Endothelial cell of umbilical vein (primary cell): Measurements from ENCODE around the gene HPSE2. TPM values are rescaled to one million over a fixed set of nuclear protein-coding genes. Genes with fewer than 3 reads are reported as not detected.

ENCODE experiments used
- BruUV-seq: library from RNA; stranded (reverse); fragments of 400-500 nt; replicated peaks from 2 replicates; lab custom pipeline; 2021; lab: Mats Ljungman, UMichigan
- CTCF ChIA-PET: fragments of 300-600, 350-600 bp; sonication (Branson Sonifier 250); formaldehyde crosslinking; loops from one replicate; lab custom pipeline; 2021; ENCODE audit warnings: antibody characterized with exemption, inconsistent platforms; lab: Charles Lee
- POLR2A ChIA-PET: fragments of 300-600, 350-600 bp; sonication (Branson Sonifier 250); formaldehyde crosslinking; loops from one replicate; lab custom pipeline; 2021; ENCODE audit warnings: antibody characterized with exemption, inconsistent platforms; lab: Charles Lee
- DNase-seq: peaks from one replicate; pipeline ENCODE4 v3.0.0-alpha.2; 2011; ENCODE audit warnings: low read depth, low spot score
- FAIRE-seq: peaks from 2 replicates; lab custom pipeline; 2011; peaks lifted over from hg19 to GRCh38; lab: Jason Lieb, UNC
- H2AFZ ChIP-seq: 2 replicates; pipeline ENCODE4 v1.6.0; 2012; ENCODE audit warnings: low read depth, low read length, control low read depth, inconsistent platforms
- H3K27ac ChIP-seq: 2 replicates; pipeline ENCODE4 v1.5.1; 2011; ENCODE audit warnings: low read depth, mild to moderate bottlenecking, control low read depth, low read length, moderate library complexity; ENCODE audit not compliant: insufficient read depth
- H3K27me3 ChIP-seq, 2 experiments: 2 replicates each; pipeline versions ENCODE4 v1.6.0 to v1.6.1; 2011; ENCODE audit warnings: low read length in 2 of 2, mixed read lengths in 1 of 2; ENCODE audit not compliant: control insufficient read depth in 2 of 2, insufficient read depth in 2 of 2
- H3K36me3 ChIP-seq, 2 experiments: 2 replicates in 1 of 2; 3 replicates in 1 of 2; pipeline ENCODE4 v1.5.1; 2011; ENCODE audit warnings: low read length in 2 of 2, mild to moderate bottlenecking in 1 of 2, moderate library complexity in 1 of 2; ENCODE audit not compliant: control insufficient read depth in 2 of 2, insufficient read depth in 2 of 2; ENCODE audit errors: extremely low read depth in 1 of 2
- H3K4me1 ChIP-seq: 3 replicates; pipeline ENCODE4 v1.5.1; 2011; ENCODE audit warnings: mild to moderate bottlenecking, low read length; ENCODE audit not compliant: control insufficient read depth, insufficient read depth; ENCODE audit errors: extremely low read depth
- H3K4me2 ChIP-seq: 2 replicates; pipeline ENCODE4 v1.6.1; 2011; ENCODE audit warnings: low read length, control low read depth, mixed read lengths; ENCODE audit not compliant: insufficient read depth
- H3K4me3 ChIP-seq, 3 experiments: fragments of 200-600 bp in 1 of 3; sonication (generic), shearing (Covaris generic) in 1 of 3; replicated peaks in 1 of 3; 2 replicates each; pipeline ENCODE4 v1.5.1; 2011 to 2016; ENCODE audit warnings: control low read depth in 3 of 3, low read length in 3 of 3, mild to moderate bottlenecking in 2 of 3, inconsistent platforms in 1 of 3, low read depth in 1 of 3, moderate library complexity in 1 of 3; ENCODE audit not compliant: insufficient read depth in 1 of 3
- H3K79me2 ChIP-seq: 2 replicates; pipeline ENCODE4 v1.6.0; 2012; ENCODE audit warnings: low read length, inconsistent platforms; ENCODE audit not compliant: control insufficient read depth, insufficient read depth
- H3K9ac ChIP-seq: replicated peaks from 2 replicates; pipeline ENCODE3; 2011; ENCODE audit warnings: low read length, control low read depth; ENCODE audit not compliant: insufficient read depth; ENCODE audit errors: extremely low read depth
- H3K9me1 ChIP-seq: replicated peaks from 3 replicates; pipeline ENCODE4 v1.6.0; 2011; ENCODE audit warnings: mild to moderate bottlenecking, low read length; ENCODE audit not compliant: control insufficient read depth, insufficient read depth; ENCODE audit errors: extremely low read depth
- H3K9me3 ChIP-seq: replicated peaks from 2 replicates; pipeline ENCODE4 v1.5.1; 2012; ENCODE audit warnings: low read length, inconsistent platforms; ENCODE audit not compliant: control insufficient read depth, insufficient read depth
- H4K20me1 ChIP-seq: replicated peaks from 2 replicates; pipeline ENCODE3; 2011; ENCODE audit warnings: mild to moderate bottlenecking, low read length; ENCODE audit not compliant: control insufficient read depth, insufficient read depth; ENCODE audit errors: extremely low read depth
- CTCF ChIP-seq, 2 donors: IDR thresholded peaks; 1 replicate in 1 of 2; 2 replicates in 1 of 2; pipeline ENCODE4 v1.5.1; 2011; ENCODE audit warnings: low read length in 2 of 2, mild to moderate bottlenecking in 2 of 2, moderate library complexity in 2 of 2, control low read depth in 1 of 2, inconsistent platforms in 1 of 2, low read depth in 1 of 2; ENCODE audit not compliant: insufficient read depth in 1 of 2; ENCODE audit errors: extremely low read depth in 1 of 2
- EZH2 ChIP-seq: IDR thresholded peaks from 2 replicates; pipeline ENCODE4 v1.6.1; 2012; ENCODE audit warnings: borderline replicate concordance, low read depth, mild to moderate bottlenecking, moderate library complexity, low read length, inconsistent platforms; ENCODE audit not compliant: severe bottlenecking
- FOS ChIP-seq: IDR thresholded peaks from 2 replicates; pipeline ENCODE4 v1.6.1; 2011; ENCODE audit warnings: mild to moderate bottlenecking, low read length, moderate library complexity, borderline replicate concordance; ENCODE audit not compliant: insufficient read depth
- GATA2 ChIP-seq: IDR thresholded peaks from 2 replicates; pipeline ENCODE4 v1.7.0; 2011; ENCODE audit warnings: low read depth, mild to moderate bottlenecking, moderate library complexity, mixed read lengths, low read length; ENCODE audit not compliant: insufficient read length, insufficient read depth
- JUN ChIP-seq: IDR thresholded peaks from 2 replicates; pipeline ENCODE4 v1.6.1; 2011; ENCODE audit warnings: borderline replicate concordance, low read depth; ENCODE audit not compliant: insufficient read length, insufficient read depth
- MYC ChIP-seq: IDR thresholded peaks from one replicate; pipeline ENCODE4 v1.6.1; 2011; ENCODE audit warnings: mild to moderate bottlenecking, low read depth, low read length
- POLR2A ChIP-seq: IDR thresholded peaks from 2 replicates; pipeline ENCODE4 v1.6.1; 2012; ENCODE audit warnings: low read depth, mild to moderate bottlenecking, control low read depth, low read length
- POLR2AphosphoS5 ChIP-seq: IDR thresholded peaks from 2 replicates; pipeline ENCODE4 v1.6.1; 2012; ENCODE audit warnings: low read depth, mild to moderate bottlenecking, control low read depth, low read length, moderate library complexity; ENCODE audit not compliant: insufficient read depth
- dilution Hi-C: fragments of 300-500 bp; cut with MboI; formaldehyde crosslinking; loops from one replicate; pipeline ENCODE4 v1.15.0; 2019; ENCODE audit warnings: low sequenced_read_pairs; ENCODE audit not compliant: extremely low pct_ligation_motif_present
- intact Hi-C: fragments of 100-400 bp; cut with micrococcal nuclease; formaldehyde crosslinking; loops from one replicate; pipeline ENCODE4 v1.10.0; 2022
- polyA plus RNA-seq, 4 experiments: library from polyadenylated mRNA; depleted of rRNA in 3 of 4; stranded (reverse) in 3 of 4; unstranded in 1 of 4; fragments of >200 nt; gene quantifications; 2 replicates each; pipeline versions ENCODE4 v1.2.1 to v1.2.3, GENCODE V29; 2011 to 2012; ENCODE audit warnings: missing spikeins in 1 of 4
- total RNA-seq: library from RNA; stranded (reverse); gene quantifications from 2 replicates; pipeline ENCODE4 v1.2.3, GENCODE V29; 2021
- TF ChIP-seq, protein P1 (sequence below): IDR thresholded peaks from 2 replicates; pipeline ENCODE4 v1.6.1; 2011; ENCODE audit not compliant: insufficient read depth, insufficient read length

HPSE2 gene
- total and polyA plus RNA-seq, 2 donors (not counting 3 experiments of a cell fraction or from before 2014, with no cell fraction given): not detected

DNA sequence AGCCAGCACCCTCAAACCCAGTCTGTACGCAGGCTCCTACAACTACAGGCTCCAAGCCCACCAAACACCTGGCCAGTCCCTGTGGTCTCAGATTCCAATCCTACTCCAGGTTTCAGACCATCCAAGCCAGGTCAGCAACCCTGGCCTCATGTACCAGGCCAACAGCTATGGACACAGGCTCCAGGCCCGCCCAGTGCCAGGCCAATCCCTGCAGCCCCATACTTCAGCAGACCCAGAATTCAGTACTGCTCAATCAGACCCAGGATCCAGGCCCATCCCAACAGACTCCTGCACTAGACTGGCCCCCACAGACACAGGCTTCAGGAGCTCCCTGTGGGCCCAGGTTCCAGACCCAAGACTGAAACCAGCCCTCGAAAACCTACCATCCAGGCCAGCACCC is 32.3 kb downstream of the HPSE2 start:
- FAIRE-seq (no peak), DNase-seq (no peak)
- no peaks in the 10 kb centered on the region for H4K20me1 ChIP-seq
- no peaks in the 10 kb centered on the region for H3K79me2 ChIP-seq
- no peak overlapping the region for H3K27ac ChIP-seq
- H2AFZ ChIP-seq: no peak overlapping the region
- H3K9me1 ChIP-seq: no peaks in the 10 kb centered on the region
- ChIA-PET POLR2A (no interaction called here), CTCF (no interaction called here)
- H3K27me3 ChIP-seq: no peaks in the 10 kb centered on the region
- dilution Hi-C loops: no loop called here
- H3K9me3 ChIP-seq: peaks cover 3% of the 10 kb centered on the region
- intact Hi-C loops: no loop called here
- no peaks in the 10 kb centered on the region for H3K4me1 ChIP-seq
- no peak overlapping the region for H3K4me3 ChIP-seq
- H3K4me2 ChIP-seq: no peak overlapping the region
- TF ChIP-seq FOS (no peak), GATA2 (no peak), JUN (no peak), POLR2A (no peak), EZH2 (no peak), CTCF (IDR thresholded peaks at IDR 0.05; ENCODE audit: extremely low read depth in 1 of 2, insufficient read depth in 1 of 2, low read depth in 1 of 2, low read length in 2 of 2) (no peak), MYC (no peak), POLR2AphosphoS5 (no peak)
- TF ChIP-seq, protein P1, sequence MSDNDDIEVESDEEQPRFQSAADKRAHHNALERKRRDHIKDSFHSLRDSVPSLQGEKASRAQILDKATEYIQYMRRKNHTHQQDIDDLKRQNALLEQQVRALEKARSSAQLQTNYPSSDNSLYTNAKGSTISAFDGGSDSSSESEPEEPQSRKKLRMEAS: no peak
- no peak overlapping the region for H3K9ac ChIP-seq
- BruUV-seq: no TSS peak
- no peaks in the 10 kb centered on the region for H3K36me3 ChIP-seq
